GM12873 (cell line): ENCODE data around the gene HSF2BP.

Experiments used
- CTCF ChIP-seq: IDR thresholded peaks from 2 replicates; pipeline ENCODE4 v1.5.1; 2012; ENCODE audit warnings: low read depth, mild to moderate bottlenecking, moderate library complexity, low read length, control low read depth; ENCODE audit not compliant: insufficient read depth; ENCODE audit errors: missing control alignments

HSF2BP gene

GRCh38 chr21:43699933-43700599 lies 40.8 kb upstream of the HSF2BP start:
- no peak for TF ChIP-seq CTCF

- no peak for TF ChIP-seq CTCF
These were observed 38.7 kb upstream of the HSF2BP start for GRCh38 chr21:43697758-43698643.

- TF ChIP-seq CTCF = no peak
These were observed 36.9 kb upstream of the HSF2BP start for GRCh38 chr21:43696214-43696613.

GRCh38 chr21:43694437-43695079 lies 35.3 kb upstream of the HSF2BP start:
- no peak for TF ChIP-seq CTCF

- no peak for TF ChIP-seq CTCF
These were observed 34.7 kb upstream of the HSF2BP start for GRCh38 chr21:43693981-43694380.

- TF ChIP-seq CTCF = no peak
These were observed 33.7 kb upstream of the HSF2BP start for GRCh38 chr21:43692949-43693348.

GRCh38 chr21:43691801-43692200 lies 32.5 kb upstream of the HSF2BP start:
- TF ChIP-seq CTCF = no peak
